ENCODE data around the gene KIAA1217.

KIAA1217 gene

DNA sequence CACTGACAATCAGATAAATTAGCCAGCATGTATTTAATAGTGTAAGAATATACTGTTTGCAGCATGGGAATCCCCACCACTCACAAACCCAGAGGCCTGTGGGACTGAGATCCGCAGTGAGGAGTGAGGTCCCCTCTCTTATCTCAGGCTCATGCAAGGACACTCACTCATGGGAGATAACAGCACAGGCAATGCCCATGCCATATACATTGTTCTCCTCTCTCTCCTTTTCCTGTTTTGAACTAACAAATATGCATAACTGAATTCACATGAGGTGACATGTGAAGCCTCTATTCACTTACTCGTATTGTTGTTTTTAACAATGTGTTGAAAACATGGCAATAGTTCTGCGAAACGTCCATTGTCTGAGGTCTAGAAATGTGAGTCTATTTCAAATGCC is 284.2 kb downstream of the KIAA1217 start:
- H3K27ac ChIP-seq: peak overlapping the region; percentile 95
- no peak for TF ChIP-seq CTCF (conservative IDR thresholded peaks at IDR 0.05)

- peak overlapping the region; percentile 95 for H3K27ac ChIP-seq
- no peak for TF ChIP-seq CTCF (conservative IDR thresholded peaks at IDR 0.05)
Observed at GRCh38 chr10:24494236-24494635, 285.3 kb downstream of the KIAA1217 start.

DNA sequence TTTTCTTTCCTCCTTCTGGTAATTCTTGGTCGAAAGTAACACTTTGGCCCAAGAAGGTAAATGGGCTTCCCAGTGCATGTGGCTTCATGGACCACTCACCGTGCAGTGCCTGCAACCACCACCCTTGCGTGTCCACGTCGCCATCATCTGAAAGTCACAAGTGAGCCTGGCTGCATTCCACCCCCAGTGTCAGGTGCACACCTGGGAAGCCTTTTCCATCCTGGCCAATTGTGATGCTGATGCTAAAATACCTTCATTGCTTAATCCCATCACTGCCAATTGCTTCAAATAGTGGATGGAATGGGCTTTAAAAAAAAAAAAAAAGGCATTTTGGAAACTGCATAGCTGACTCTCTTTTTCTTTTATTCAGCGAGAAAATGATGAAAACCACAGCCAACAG is 285.8 kb downstream of the KIAA1217 start:
- H3K27ac ChIP-seq: peak overlapping the region; percentile 95
- no peak for TF ChIP-seq CTCF (conservative IDR thresholded peaks at IDR 0.05)

- peak overlapping the region; percentile 95 for H3K27ac ChIP-seq
- no peak for TF ChIP-seq CTCF (conservative IDR thresholded peaks at IDR 0.05)
Observed at GRCh38 chr10:24495666-24496460, 286.9 kb downstream of the KIAA1217 start.

DNA sequence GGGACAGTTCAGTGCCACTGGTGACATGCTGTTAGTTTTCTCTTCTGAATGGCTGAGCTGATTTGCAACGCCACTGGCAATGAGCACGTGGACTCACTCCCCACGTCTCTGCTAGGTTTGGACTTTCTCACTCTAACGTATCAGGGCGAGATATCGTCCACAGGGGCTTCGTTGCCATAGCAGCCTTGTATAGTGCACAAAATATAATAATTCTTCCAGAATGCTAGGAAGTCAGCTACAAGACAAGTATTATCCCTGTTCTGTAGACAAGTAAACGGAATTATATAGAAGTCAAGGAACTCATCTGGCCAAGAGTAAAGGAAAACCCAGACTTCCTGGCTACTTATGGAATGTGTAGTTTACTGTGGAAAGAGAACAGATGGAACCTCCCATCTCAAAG is 288.0 kb downstream of the KIAA1217 start:
- H3K27ac ChIP-seq: peak overlapping the region; percentile 95; the same call in 1 of the 2 replicates
- TF ChIP-seq CTCF (conservative IDR thresholded peaks at IDR 0.05): no peak

- H3K27ac ChIP-seq: no peak overlapping the region
- no peak for TF ChIP-seq CTCF (conservative IDR thresholded peaks at IDR 0.05)
Observed at GRCh38 chr10:24501056-24501711, 292.2 kb downstream of the KIAA1217 start.

DNA sequence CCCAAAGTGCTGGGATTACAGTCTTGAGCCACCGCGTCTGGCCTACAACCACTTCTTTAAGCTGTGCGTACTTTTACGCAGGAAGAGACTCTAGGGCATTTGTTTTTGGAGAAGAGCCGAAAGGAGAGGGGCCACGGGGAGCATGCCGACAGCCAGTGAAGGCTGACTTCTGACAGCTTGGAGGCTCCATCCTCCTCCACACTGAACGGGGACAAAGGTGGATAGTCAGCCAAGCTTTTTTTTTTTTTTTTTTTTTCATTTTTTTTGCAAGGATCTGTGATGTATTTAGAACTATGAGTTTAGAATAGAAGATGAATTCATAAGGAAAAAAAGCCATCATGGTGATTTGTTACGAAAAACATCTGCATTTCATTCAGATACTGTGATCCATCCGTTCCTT is 293.1 kb downstream of the KIAA1217 start:
- no peak for TF ChIP-seq CTCF (conservative IDR thresholded peaks at IDR 0.05)
- 0 out of 2 replicates have a peak overlapping the region, but pooled peaks have one; percentile 36 for H3K27ac ChIP-seq

Data from VCaP (cell line).